HG03378 (cell line): ENCODE data around the gene MPP2.
"Not testable (repeated sequence)": the region's sequence is repeated elsewhere in the genome, so short reads cannot be mapped to it uniquely, and the experiment has no call there.

Experiments used
- ATAC-seq: cut with Tn5 transposase; IDR thresholded peaks from one replicate; pipeline ENCODE4 v1.9.1; 2021; ENCODE audit warnings: mild to moderate bottlenecking, moderate library complexity; ENCODE audit not compliant: unreplicated experiment

The MPP2 gene

GRCh38 chr17:43852571-43852970 lies 54.8 kb downstream of the MPP2 start:
- no peak for ATAC-seq

GRCh38 chr17:43849116-43849515 lies 58.2 kb downstream of the MPP2 start:
- no peak for ATAC-seq

GRCh38 chr17:43848601-43849000 lies 58.7 kb downstream of the MPP2 start:
- ATAC-seq, result no peak

GRCh38 chr17:43846963-43847371 lies 60.4 kb downstream of the MPP2 start, which contains the start of gene CD300LG:
TSS of gene CD300LG (plus strand) at chr17:43847176. CDS start at chr17:43847217, 41 bp downstream.
- no peak for ATAC-seq

- ATAC-seq, result no peak
These were observed 61.1 kb downstream of the MPP2 start for GRCh38 chr17:43846221-43846712.

GRCh38 chr17:43845766-43846165 lies 61.6 kb downstream of the MPP2 start:
- no peak for ATAC-seq

- no peak for ATAC-seq
These were observed 63.1 kb downstream of the MPP2 start for GRCh38 chr17:43844241-43844640.

- ATAC-seq, result no peak
These were observed 64.4 kb downstream of the MPP2 start for GRCh38 chr17:43842975-43843325.

GRCh38 chr17:43842091-43842974 lies 65.0 kb downstream of the MPP2 start:
- not testable (repeated sequence) for ATAC-seq

GRCh38 chr17:43841282-43841681 lies 66.1 kb downstream of the MPP2 start:
- no peak for ATAC-seq

GRCh38 chr17:43840814-43841213 lies 66.5 kb downstream of the MPP2 start:
- no peak for ATAC-seq

- no peak for ATAC-seq
These were observed 67.6 kb downstream of the MPP2 start for GRCh38 chr17:43839670-43840108.

GRCh38 chr17:43834106-43834505 lies 73.2 kb downstream of the MPP2 start:
- no peak for ATAC-seq

GRCh38 chr17:43832976-43833829 lies 74.1 kb downstream of the MPP2 start, which contains the start of gene MPP3:
TSS of gene MPP3 (minus strand) at chr17:43833146. CDS start at chr17:43831906, 1,240 bp downstream.
- no peak for ATAC-seq

GRCh38 chr17:43832168-43832975 lies 75.0 kb downstream of the MPP2 start:
- no peak for ATAC-seq

GRCh38 chr17:43831633-43832032 lies 75.7 kb downstream of the MPP2 start:
- no peak for ATAC-seq

- no peak for ATAC-seq
These were observed 76.7 kb downstream of the MPP2 start for GRCh38 chr17:43830510-43831140.

- no peak for ATAC-seq
These were observed 77.6 kb downstream of the MPP2 start for GRCh38 chr17:43829738-43830137.

GRCh38 chr17:43827596-43827995 lies 79.7 kb downstream of the MPP2 start:
- ATAC-seq, result no peak

GRCh38 chr17:43826206-43826605 lies 81.1 kb downstream of the MPP2 start:
- ATAC-seq, result no peak
